ENCODE results near the gene LACTB. TPM values are rescaled to one million over a fixed set of nuclear protein-coding genes. Genes with fewer than 3 reads are reported as not detected.
A peak's percentile ranks its signal among the peaks of the same experiment; 100 is the strongest.

The LACTB gene
- total RNA-seq, 4 donors from 2014 or later = 15.6 to 20.8 (median 17.3) TPM

- 31 to 39% methylated on average over 3 to 5 of the region's 6 CpGs for WGBS, 2 donors (ENCODE audit: low coverage in 1 of 2)
- TF ChIP-seq POLR2A (IDR thresholded peaks at IDR 0.05) = no peak
- H3K27me3 ChIP-seq = no peaks in the 10 kb centered on the region
- H3K27ac ChIP-seq = peak overlapping the region in 3 of 4 donors; percentile 62 to 75 (median 67)
- H3K9me3 ChIP-seq = no peaks in the 10 kb centered on the region
- H3K36me3 ChIP-seq = no peaks in the 10 kb centered on the region
- peaks cover 8 to 40% (median 31%) of the 10 kb centered on the region in 3 donors for H3K4me1 ChIP-seq
- ATAC-seq = peak; percentile 85
- no peak overlapping the region for H3K4me3 ChIP-seq
Observed at GRCh38 chr15:63089260-63090043, 32.2 kb upstream of the LACTB start.

DNA sequence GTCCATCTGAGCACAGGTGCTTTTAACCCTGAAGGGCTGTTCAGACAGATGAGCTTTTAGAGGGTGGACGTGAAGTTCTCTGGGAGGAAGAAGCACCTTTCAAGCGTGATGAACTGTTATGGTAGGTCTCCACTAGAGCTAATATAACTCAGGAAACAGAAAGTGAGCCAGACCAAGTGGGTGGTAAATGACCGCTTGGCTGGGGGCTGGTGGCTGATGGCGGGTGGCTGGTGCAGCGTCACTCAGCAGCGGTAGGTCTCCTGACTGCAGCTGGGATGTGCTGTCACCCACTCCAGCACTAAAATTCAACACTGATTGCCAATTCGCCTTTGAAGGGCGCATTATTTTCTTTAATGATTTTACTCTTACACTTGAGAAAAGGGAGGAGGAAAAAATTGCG, 31.2 kb upstream of the LACTB start:
- H3K27ac ChIP-seq = peak overlapping the region in 1 of 4 donors; percentile 43
- 84% methylated on average over 9 of the region's 9 CpGs; no CpG with 5 or more reads in 1 of the 2 donors for WGBS, 2 donors (ENCODE audit: low coverage in 1 of 2)

GRCh38 chr15:63090887-63091286, 30.8 kb upstream of the LACTB start:
- H3K36me3 ChIP-seq = no peaks in the 10 kb centered on the region
- 92% methylated on average over 3 of the region's 10 CpGs; no CpG with 5 or more reads in 1 of the 2 donors for WGBS, 2 donors (ENCODE audit: low coverage in 1 of 2)
- no peak overlapping the region for H3K4me3 ChIP-seq
- no peak for ATAC-seq
- H3K27me3 ChIP-seq = no peaks in the 10 kb centered on the region
- H3K9me3 ChIP-seq = no peaks in the 10 kb centered on the region
- H3K4me1 ChIP-seq = peaks cover 9 to 47% (median 31%) of the 10 kb centered on the region in 3 donors
- H3K27ac ChIP-seq = peak overlapping the region in 2 of 4 donors; percentile 23 to 43
- TF ChIP-seq EP300 (IDR thresholded peaks at IDR 0.05) = no peak
- no peak for TF ChIP-seq POLR2AphosphoS5 (IDR thresholded peaks at IDR 0.05)
- TF ChIP-seq CTCF (IDR thresholded peaks at IDR 0.05) = no peak

More for the DNA sequence above, 31.2 kb upstream of the LACTB start:
- no peak overlapping the region for H3K4me3 ChIP-seq
- H3K4me1 ChIP-seq = peaks cover 9 to 48% (median 31%) of the 10 kb centered on the region in 3 donors
- TF ChIP-seq POLR2AphosphoS5 (IDR thresholded peaks at IDR 0.05) = no peak
- TF ChIP-seq EP300 (IDR thresholded peaks at IDR 0.05) = no peak
- TF ChIP-seq CTCF (IDR thresholded peaks at IDR 0.05) = no peak
- TF ChIP-seq POLR2A (IDR thresholded peaks at IDR 0.05) = no peak
- ATAC-seq = no peak
- no peaks in the 10 kb centered on the region for H3K9me3 ChIP-seq
- no peaks in the 10 kb centered on the region for H3K27me3 ChIP-seq
- no peaks in the 10 kb centered on the region for H3K36me3 ChIP-seq

DNA sequence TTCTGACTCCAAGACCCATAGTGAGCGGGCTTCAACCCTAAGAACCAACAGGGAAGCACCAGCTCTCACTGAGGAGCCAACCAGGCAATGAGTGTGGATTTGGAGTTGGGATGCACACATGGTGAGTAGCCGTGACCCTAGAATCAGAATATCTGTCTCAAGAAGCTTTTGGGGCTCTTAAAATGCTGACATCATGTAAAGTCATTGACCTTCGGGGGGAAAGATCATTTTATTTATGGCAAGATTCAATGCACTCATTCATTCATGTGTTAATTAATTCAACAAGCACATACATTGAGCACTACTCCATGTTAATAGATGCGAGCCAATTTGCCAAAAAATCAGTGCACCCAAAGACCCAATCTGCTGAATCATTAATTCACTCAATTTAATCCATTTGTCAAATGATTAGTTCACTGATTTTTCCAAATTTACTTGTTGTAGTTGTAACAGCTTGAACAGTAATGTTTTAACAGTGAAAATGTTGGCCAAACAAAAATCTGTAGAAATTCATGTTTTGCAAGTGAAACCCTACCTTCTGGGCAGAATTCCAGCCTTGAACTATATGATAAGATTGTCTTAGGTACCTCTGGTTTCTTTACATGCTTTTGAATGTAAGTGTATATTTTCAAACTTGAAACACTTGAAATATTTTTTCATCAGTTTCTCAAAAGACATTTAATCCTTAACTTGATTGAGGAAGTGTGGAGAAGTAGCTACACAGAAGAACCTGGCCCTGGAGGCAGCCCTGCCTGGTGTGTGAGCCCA, 29.8 kb upstream of the LACTB start:
- Histone ChIP-seq H3K9me3 (no peaks in the 10 kb centered on the region), H3K27me3 (no peaks in the 10 kb centered on the region), H3K4me1 (peaks cover 9 to 42% (median 31%) of the 10 kb centered on the region in 3 donors), H3K27ac (peak overlapping the region in 2 of 4 donors; percentile 9 to 69), H3K36me3 (no peaks in the 10 kb centered on the region), H3K4me3 (no peak overlapping the region)
- WGBS, 2 donors (ENCODE audit: low coverage in 1 of 2) = 43 to 67% methylated on average over 2 to 4 of the region's 4 CpGs
- TF ChIP-seq POLR2A (IDR thresholded peaks at IDR 0.05) (no peak), POLR2AphosphoS5 (IDR thresholded peaks at IDR 0.05) (no peak)
- ATAC-seq = no peak

DNA sequence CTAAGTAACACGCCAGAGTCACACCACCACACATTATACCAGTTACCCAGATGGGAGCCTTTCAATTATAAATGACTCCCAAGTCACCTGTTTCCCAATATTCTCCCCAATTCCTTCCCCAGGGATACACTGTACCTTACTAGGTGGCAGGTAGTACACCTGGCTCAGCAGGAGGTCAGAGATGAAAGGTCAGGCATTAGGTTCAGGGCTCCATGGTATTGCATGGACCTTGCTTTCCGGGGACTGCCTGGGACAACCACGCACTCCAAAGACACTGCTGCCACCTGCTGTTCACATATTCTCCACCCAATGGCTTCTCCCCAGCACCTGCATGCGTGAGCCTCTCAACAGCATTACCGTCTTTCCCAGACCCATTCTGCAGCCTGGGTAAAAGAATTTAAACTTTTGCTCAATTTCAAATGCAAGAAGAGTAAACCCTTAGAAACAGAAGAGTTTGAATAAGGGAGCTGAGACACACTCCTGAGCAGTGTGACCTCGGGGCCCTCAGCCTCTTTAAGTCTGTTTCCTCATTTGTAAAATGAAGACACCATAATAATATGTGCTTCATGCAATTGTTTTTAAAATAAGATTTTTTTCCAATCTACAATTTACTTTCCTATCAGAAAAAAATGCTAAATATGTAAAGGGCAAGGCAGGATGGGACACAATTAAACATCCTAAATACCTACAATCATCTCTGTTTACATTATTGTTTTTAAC, 28.0 kb upstream of the LACTB start:
- 23 to 37% methylated on average over 3 to 6 of the region's 6 CpGs for WGBS, 2 donors (ENCODE audit: low coverage in 1 of 2)
- TF ChIP-seq POLR2A (IDR thresholded peaks at IDR 0.05) = no peak
- TF ChIP-seq CTCF (IDR thresholded peaks at IDR 0.05) = peak; percentile 75 to 93 (median 90)
- Histone ChIP-seq H3K9me3 (no peaks in the 10 kb centered on the region), H3K4me3 (no peak overlapping the region), H3K27me3 (no peaks in the 10 kb centered on the region), H3K36me3 (no peaks in the 10 kb centered on the region), H3K4me1 (peaks cover 9 to 35% (median 24%) of the 10 kb centered on the region in 3 donors), H3K27ac (peak overlapping the region; percentile 49 to 79 (median 70))
- peak; percentile 86 for ATAC-seq

All from gastroesophageal sphincter (tissue), 4 donors.